ENCODE measurements around the gene GALNT9.
"Not testable (repeated sequence)": the region's sequence is repeated elsewhere in the genome, so short reads cannot be mapped to it uniquely, and the experiment has no call there.

DNA sequence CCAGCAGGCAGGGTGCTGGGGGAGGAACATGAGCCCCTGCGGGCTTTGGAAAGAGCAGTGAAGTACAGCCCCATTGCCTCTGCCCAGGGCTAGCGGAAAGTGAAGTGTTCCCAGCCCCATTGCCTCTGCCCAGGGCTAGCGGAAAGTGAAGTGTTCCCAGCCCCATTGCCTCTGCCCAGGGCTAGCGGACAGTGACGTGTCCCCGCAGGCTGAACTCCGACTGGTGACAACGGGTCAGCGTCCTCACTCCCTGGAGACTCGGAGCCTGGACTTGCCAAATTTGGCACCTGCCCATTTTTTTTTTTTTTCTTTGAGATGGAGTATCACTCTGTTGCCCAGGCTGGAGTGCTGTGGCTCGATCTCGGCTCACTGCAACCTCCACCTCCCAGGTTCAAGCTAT, 134.1 kb downstream of the GALNT9 start:
- TF ChIP-seq, protein P1, sequence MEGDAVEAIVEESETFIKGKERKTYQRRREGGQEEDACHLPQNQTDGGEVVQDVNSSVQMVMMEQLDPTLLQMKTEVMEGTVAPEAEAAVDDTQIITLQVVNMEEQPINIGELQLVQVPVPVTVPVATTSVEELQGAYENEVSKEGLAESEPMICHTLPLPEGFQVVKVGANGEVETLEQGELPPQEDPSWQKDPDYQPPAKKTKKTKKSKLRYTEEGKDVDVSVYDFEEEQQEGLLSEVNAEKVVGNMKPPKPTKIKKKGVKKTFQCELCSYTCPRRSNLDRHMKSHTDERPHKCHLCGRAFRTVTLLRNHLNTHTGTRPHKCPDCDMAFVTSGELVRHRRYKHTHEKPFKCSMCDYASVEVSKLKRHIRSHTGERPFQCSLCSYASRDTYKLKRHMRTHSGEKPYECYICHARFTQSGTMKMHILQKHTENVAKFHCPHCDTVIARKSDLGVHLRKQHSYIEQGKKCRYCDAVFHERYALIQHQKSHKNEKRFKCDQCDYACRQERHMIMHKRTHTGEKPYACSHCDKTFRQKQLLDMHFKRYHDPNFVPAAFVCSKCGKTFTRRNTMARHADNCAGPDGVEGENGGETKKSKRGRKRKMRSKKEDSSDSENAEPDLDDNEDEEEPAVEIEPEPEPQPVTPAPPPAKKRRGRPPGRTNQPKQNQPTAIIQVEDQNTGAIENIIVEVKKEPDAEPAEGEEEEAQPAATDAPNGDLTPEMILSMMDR (IDR thresholded peaks at IDR 0.05) = not testable (repeated sequence)
- TF ChIP-seq ZFX (IDR thresholded peaks at IDR 0.05; ENCODE audit: borderline replicate concordance) = not testable (repeated sequence)

Data from 22Rv1 (cell line).